HG03565 (cell line): ENCODE results near the gene LARP4B.
"Not testable (repeated sequence)": the region's sequence is repeated elsewhere in the genome, so short reads cannot be mapped to it uniquely, and the experiment has no call there.

Experiments
- ATAC-seq: cut with Tn5 transposase; IDR thresholded peaks from one replicate; pipeline ENCODE4 v1.9.1; 2021; ENCODE audit warnings: mild to moderate bottlenecking, moderate library complexity; ENCODE audit not compliant: unreplicated experiment

LARP4B gene

GRCh38 chr10:958856-959255, 27.4 kb upstream of the LARP4B start:
- no peak for ATAC-seq

GRCh38 chr10:958106-958505, 26.6 kb upstream of the LARP4B start:
- ATAC-seq = no peak

- ATAC-seq = no peak
Observed at GRCh38 chr10:955820-956217, 24.3 kb upstream of the LARP4B start.

- no peak for ATAC-seq
Observed at GRCh38 chr10:955127-955819, 23.8 kb upstream of the LARP4B start.

- no peak for ATAC-seq
Observed at GRCh38 chr10:954396-954795, 22.9 kb upstream of the LARP4B start.

- no peak for ATAC-seq
Observed at GRCh38 chr10:953836-954235, 22.3 kb upstream of the LARP4B start.

- ATAC-seq = no peak
Observed at GRCh38 chr10:949446-949845, 17.9 kb upstream of the LARP4B start.

- no peak for ATAC-seq
Observed at GRCh38 chr10:948347-948746, 16.8 kb upstream of the LARP4B start.

GRCh38 chr10:947881-948280, 16.4 kb upstream of the LARP4B start:
- ATAC-seq = no peak

- ATAC-seq = no peak
Observed at GRCh38 chr10:947051-947450, 15.5 kb upstream of the LARP4B start.

- ATAC-seq = no peak
Observed at GRCh38 chr10:945778-946177, 14.3 kb upstream of the LARP4B start.

GRCh38 chr10:944034-944831, 12.7 kb upstream of the LARP4B start:
- ATAC-seq = no peak

- peak; percentile 50 for ATAC-seq
Observed at GRCh38 chr10:943334-944033, 12.0 kb upstream of the LARP4B start.

GRCh38 chr10:938941-939678, 7.6 kb upstream of the LARP4B start:
- ATAC-seq = no peak

- ATAC-seq = no peak
Observed at GRCh38 chr10:934746-935406, 3.4 kb upstream of the LARP4B start.

- ATAC-seq = not testable (repeated sequence)
Observed at GRCh38 chr10:934165-934564, 2.7 kb upstream of the LARP4B start.

- ATAC-seq = no peak
Observed at GRCh38 chr10:932589-932988, 1.1 kb upstream of the LARP4B start.

GRCh38 chr10:930625-931325, 730 bp downstream of the LARP4B start:
- no peak for ATAC-seq

- ATAC-seq = no peak
Observed at GRCh38 chr10:929960-930624, 1.4 kb downstream of the LARP4B start.
